H1 (cell line): ENCODE data around the gene MBD5.

ENCODE experiments used
- ATF2 ChIP-seq: IDR thresholded peaks from 2 replicates; pipeline ENCODE4 v1.6.1; 2012; ENCODE audit warnings: low read length, inconsistent platforms
- ATF3 ChIP-seq: IDR thresholded peaks from 2 replicates; pipeline ENCODE4 v1.6.1; 2011; ENCODE audit warnings: low read depth, mild to moderate bottlenecking, low read length; ENCODE audit not compliant: insufficient read depth
- CBX8 ChIP-seq: fragments of 300-800, 300-1000 bp; sonication (generic); IDR thresholded peaks from 2 replicates; pipeline ENCODE4 v1.7.1; 2016; ENCODE audit warnings: low read depth, low read length, borderline replicate concordance
- CTCF ChIP-seq, 3 experiments: IDR thresholded peaks; 1 replicate in 2 of 3; 2 replicates in 1 of 3; pipeline versions ENCODE4 v1.5.1 to v1.6.1; 2011; ENCODE audit warnings: low read length in 3 of 3, mild to moderate bottlenecking in 3 of 3, inconsistent platforms in 2 of 3, low read depth in 1 of 3, moderate library complexity in 1 of 3; ENCODE audit not compliant: insufficient read depth in 1 of 3; ENCODE audit errors: control extremely low read depth in 1 of 3
- EZH2 ChIP-seq: fragments of 200-600 bp; sonication (generic); IDR thresholded peaks from 2 replicates; pipeline ENCODE4 v1.7.1; 2012; ENCODE audit warnings: low read depth, mild to moderate bottlenecking, moderate library complexity, low read length, inconsistent platforms; ENCODE audit not compliant: severe bottlenecking
- GABPA ChIP-seq: IDR thresholded peaks from 2 replicates; pipeline ENCODE4 v1.6.1; 2011; ENCODE audit warnings: mild to moderate bottlenecking, low read length, moderate library complexity, borderline replicate concordance; ENCODE audit not compliant: insufficient read depth
- JUN ChIP-seq: IDR thresholded peaks from 2 replicates; pipeline ENCODE4 v1.6.1; 2011; ENCODE audit warnings: low read depth, mild to moderate bottlenecking, improper control_type of control experiment, low read length
- MAX ChIP-seq: IDR thresholded peaks from 2 replicates; pipeline ENCODE4 v1.6.1; 2012; ENCODE audit warnings: inconsistent platforms
- POLR2A ChIP-seq, 2 experiments: IDR thresholded peaks; 1 replicate in 1 of 2; 2 replicates in 1 of 2; pipeline ENCODE4 v1.6.1; 2011; ENCODE audit warnings: low read depth in 2 of 2, low read length in 2 of 2, mild to moderate bottlenecking in 2 of 2; ENCODE audit errors: control extremely low read depth in 1 of 2
- POLR2AphosphoS5 ChIP-seq: IDR thresholded peaks from 2 replicates; pipeline ENCODE4 v1.6.1; 2011; ENCODE audit warnings: low read depth, low read length
- SP4 ChIP-seq: IDR thresholded peaks from 2 replicates; pipeline ENCODE4 v1.6.1; 2012; ENCODE audit warnings: low read length, inconsistent platforms
- TEAD4 ChIP-seq: IDR thresholded peaks from 2 replicates; pipeline ENCODE4 v1.6.1; 2012; ENCODE audit warnings: low read depth, low read length, inconsistent platforms, mixed read lengths
- TF ChIP-seq, protein P1 (sequence below): IDR thresholded peaks from 2 replicates; pipeline ENCODE4 v1.6.1; 2011; ENCODE audit warnings: low read length, improper control_type of control experiment

- TF ChIP-seq POLR2A (IDR thresholded peaks at IDR 0.05; ENCODE audit: control extremely low read depth in 1 of 2, low read depth in 2 of 2, low read length in 2 of 2): no peak
- TF ChIP-seq ATF3: no peak
- TF ChIP-seq CTCF (IDR thresholded peaks at IDR 0.05; ENCODE audit: control extremely low read depth in 1 of 3, insufficient read depth in 1 of 3, low read depth in 1 of 3, low read length in 3 of 3): no peak
- no peak for TF ChIP-seq ATF2
- TF ChIP-seq GABPA: no peak
- TF ChIP-seq CBX8: no peak
- no peak for TF ChIP-seq POLR2AphosphoS5
- no peak for TF ChIP-seq TEAD4
- TF ChIP-seq EZH2: no peak
- TF ChIP-seq SP4: no peak
- TF ChIP-seq JUN: no peak
- TF ChIP-seq, protein P1, sequence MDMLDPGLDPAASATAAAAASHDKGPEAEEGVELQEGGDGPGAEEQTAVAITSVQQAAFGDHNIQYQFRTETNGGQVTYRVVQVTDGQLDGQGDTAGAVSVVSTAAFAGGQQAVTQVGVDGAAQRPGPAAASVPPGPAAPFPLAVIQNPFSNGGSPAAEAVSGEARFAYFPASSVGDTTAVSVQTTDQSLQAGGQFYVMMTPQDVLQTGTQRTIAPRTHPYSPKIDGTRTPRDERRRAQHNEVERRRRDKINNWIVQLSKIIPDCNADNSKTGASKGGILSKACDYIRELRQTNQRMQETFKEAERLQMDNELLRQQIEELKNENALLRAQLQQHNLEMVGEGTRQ: no peak
- no peak for TF ChIP-seq MAX
Measured at GRCh38 chr2:148533004-148533403, 512.1 kb downstream of the MBD5 start.
